ENCODE measurements around the gene FBXL7. TPM values are rescaled to one million over a fixed set of nuclear protein-coding genes. Genes with fewer than 3 reads are reported as not detected.

FBXL7 gene
- polyA plus RNA-seq, 3 donors: not detected

GRCh38 chr5:15496886-15497285 is 3.1 kb upstream of the FBXL7 start:
- H3K4me1 Mint-ChIP-seq: no peaks in the 10 kb centered on the region
- peaks cover 0 to 15% (median 3%) of the 10 kb centered on the region in 7 donors for H3K9me3 Mint-ChIP-seq

GRCh38 chr5:15500325-15501001 is 483 bp downstream of the FBXL7 start:
- H3K36me3 Mint-ChIP-seq: no peaks in the 10 kb centered on the region
- intact Hi-C loops (cut with micrococcal nuclease): no loop called here
- H2AFZ ChIP-seq (ENCODE audit: insufficient read depth, low read depth, low read length, poor library complexity, severe bottlenecking): no peak overlapping the region
- H3K9me3 Mint-ChIP-seq: peaks cover 0 to 10% (median 3%) of the 10 kb centered on the region in 7 donors
- no peak for DNase-seq
- H4K20me1 ChIP-seq (ENCODE audit: insufficient read depth, low read length): no peaks in the 10 kb centered on the region
- H3K27me3 Mint-ChIP-seq (ENCODE audit: low read depth in 3 of 3): peaks cover 30 to 42% (median 40%) of the 10 kb centered on the region in 3 donors
- no peak for TF ChIP-seq CTCF (IDR thresholded peaks at IDR 0.05)
- no peak overlapping the region for H3K4me3 ChIP-seq (replicated peaks in 1 of 3; ENCODE audit: low read depth in 2 of 3, low read length in 3 of 3)
- no peaks in the 10 kb centered on the region for H3K4me1 Mint-ChIP-seq
- no peaks in the 10 kb centered on the region for H3K36me3 ChIP-seq (replicated peaks in 1 of 2; ENCODE audit: control insufficient read depth in 1 of 2, insufficient read depth in 2 of 2, low read length in 2 of 2)
- no peaks in the 10 kb centered on the region for H3K4me1 ChIP-seq (ENCODE audit: control insufficient read depth in 1 of 2, insufficient read depth in 2 of 2, low read length in 2 of 2)
- no peak overlapping the region for H3K9ac ChIP-seq (ENCODE audit: insufficient read depth, low read length, poor library complexity, severe bottlenecking)
- no peak overlapping the region for H3K4me2 ChIP-seq (replicated peaks; ENCODE audit: extremely low read depth, low read length, poor library complexity, severe bottlenecking)
- peak overlapping the region in 1 of 2 donors; percentile 75 for H3K4me3 Mint-ChIP-seq
- no peak overlapping the region for H3K27ac ChIP-seq (ENCODE audit: low read depth in 1 of 2, low read length in 2 of 2)
- no peaks in the 10 kb centered on the region for H3K9me3 ChIP-seq (replicated peaks in 1 of 2; ENCODE audit: control insufficient read depth in 1 of 2, insufficient read depth in 1 of 2, low read length in 2 of 2)
- 1% methylated on average over 50 of the region's 61 CpGs for WGBS (ENCODE audit: insufficient coverage)
- peaks cover 23 to 36% of the 10 kb centered on the region in 2 donors for H3K27me3 ChIP-seq (ENCODE audit: control insufficient read depth in 2 of 2, insufficient read depth in 2 of 2, low read length in 2 of 2)
- H3K27ac Mint-ChIP-seq: no peak overlapping the region
- no peaks in the 10 kb centered on the region for H3K79me2 ChIP-seq (ENCODE audit: insufficient read depth, low read length)

More at GRCh38 chr5:15496886-15497285, 3.1 kb upstream of the FBXL7 start:
- no peaks in the 10 kb centered on the region for H3K79me2 ChIP-seq (ENCODE audit: insufficient read depth, low read length)
- no peak overlapping the region for H3K27ac ChIP-seq (ENCODE audit: low read depth in 1 of 2, low read length in 2 of 2)
- no peak overlapping the region for H3K9ac ChIP-seq (ENCODE audit: insufficient read depth, low read length, poor library complexity, severe bottlenecking)
- no CpG with 5 or more reads among the region's 3 CpGs for WGBS (ENCODE audit: insufficient coverage)
- H3K9me3 ChIP-seq (replicated peaks in 1 of 2; ENCODE audit: control insufficient read depth in 1 of 2, insufficient read depth in 1 of 2, low read length in 2 of 2): no peaks in the 10 kb centered on the region
- no peaks in the 10 kb centered on the region for H4K20me1 ChIP-seq (ENCODE audit: insufficient read depth, low read length)
- H3K27ac Mint-ChIP-seq: no peak overlapping the region
- H3K4me3 ChIP-seq (replicated peaks in 1 of 3; ENCODE audit: low read depth in 2 of 3, low read length in 3 of 3): no peak overlapping the region
- DNase-seq: no peak
- H2AFZ ChIP-seq (ENCODE audit: insufficient read depth, low read depth, low read length, poor library complexity, severe bottlenecking): no peak overlapping the region
- no peak overlapping the region for H3K4me2 ChIP-seq (replicated peaks; ENCODE audit: extremely low read depth, low read length, poor library complexity, severe bottlenecking)
- no peaks in the 10 kb centered on the region for H3K36me3 Mint-ChIP-seq
- H3K27me3 Mint-ChIP-seq (ENCODE audit: low read depth in 3 of 3): peaks cover 31 to 39% (median 37%) of the 10 kb centered on the region in 3 donors
- no peaks in the 10 kb centered on the region for H3K36me3 ChIP-seq (replicated peaks in 1 of 2; ENCODE audit: control insufficient read depth in 1 of 2, insufficient read depth in 2 of 2, low read length in 2 of 2)
- H3K4me1 ChIP-seq (ENCODE audit: control insufficient read depth in 1 of 2, insufficient read depth in 2 of 2, low read length in 2 of 2): no peaks in the 10 kb centered on the region
- intact Hi-C loops (cut with micrococcal nuclease): no loop called here
- peaks cover 20 to 35% of the 10 kb centered on the region in 2 donors for H3K27me3 ChIP-seq (ENCODE audit: control insufficient read depth in 2 of 2, insufficient read depth in 2 of 2, low read length in 2 of 2)
- TF ChIP-seq CTCF (IDR thresholded peaks at IDR 0.05): no peak
- no peak overlapping the region for H3K4me3 Mint-ChIP-seq

Data from CD14-positive monocyte (primary cell).